Anterior cingulate cortex (tissue), 58 donors: ENCODE data around the gene STARD10.

Experiments
- DNase-seq, 58 donors: peaks; one replicate each; lab custom pipeline; 2025; lab: John Stamatoyannopoulos, UW

STARD10 gene

DNA sequence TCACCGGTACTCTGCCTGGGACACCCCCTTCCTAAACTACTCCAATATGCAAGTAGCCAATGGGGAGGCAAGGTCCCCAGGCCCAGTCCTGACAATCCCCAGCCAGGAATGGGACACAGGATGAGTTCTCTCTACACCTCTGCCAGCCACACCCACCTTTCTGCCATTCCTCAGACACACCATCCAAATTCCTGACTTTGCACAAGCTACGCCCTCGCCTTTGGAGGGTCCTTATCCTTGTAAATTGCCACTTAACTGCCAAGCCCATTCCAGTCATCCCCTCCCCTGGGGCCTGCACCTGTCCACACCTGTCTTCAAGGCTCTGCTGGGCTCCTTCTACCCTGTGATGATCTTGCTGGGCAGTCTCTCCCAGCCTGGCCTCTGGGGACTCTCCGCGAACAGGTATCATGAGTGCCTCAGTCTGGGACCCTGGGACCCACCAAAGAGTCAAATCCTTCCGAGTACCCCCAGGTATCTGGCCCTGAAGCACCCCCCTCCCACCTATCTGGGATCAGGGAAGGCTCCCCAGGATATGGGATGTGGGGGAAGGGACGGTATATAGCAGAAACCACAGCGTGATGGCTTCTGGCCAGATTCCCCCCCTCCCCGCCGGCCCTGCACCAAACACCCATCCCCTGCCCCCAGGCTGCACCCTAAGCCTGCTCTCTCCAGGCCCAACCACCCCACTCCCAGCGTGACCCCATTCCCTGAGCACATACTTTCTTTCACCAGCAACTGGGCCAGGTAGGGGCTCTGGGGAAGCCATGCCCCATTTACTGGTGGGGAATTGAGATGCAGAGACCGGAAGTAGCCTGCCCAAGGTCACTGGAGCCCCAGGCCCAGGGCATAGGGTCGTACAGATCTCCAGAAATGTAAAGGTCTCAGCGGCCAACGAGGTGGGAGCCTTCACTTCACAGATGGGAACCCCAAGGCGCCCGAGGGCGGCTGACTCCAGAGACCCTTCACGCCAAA lies 42.4 kb downstream of the STARD10 start:
- no peak for DNase-seq

DNA sequence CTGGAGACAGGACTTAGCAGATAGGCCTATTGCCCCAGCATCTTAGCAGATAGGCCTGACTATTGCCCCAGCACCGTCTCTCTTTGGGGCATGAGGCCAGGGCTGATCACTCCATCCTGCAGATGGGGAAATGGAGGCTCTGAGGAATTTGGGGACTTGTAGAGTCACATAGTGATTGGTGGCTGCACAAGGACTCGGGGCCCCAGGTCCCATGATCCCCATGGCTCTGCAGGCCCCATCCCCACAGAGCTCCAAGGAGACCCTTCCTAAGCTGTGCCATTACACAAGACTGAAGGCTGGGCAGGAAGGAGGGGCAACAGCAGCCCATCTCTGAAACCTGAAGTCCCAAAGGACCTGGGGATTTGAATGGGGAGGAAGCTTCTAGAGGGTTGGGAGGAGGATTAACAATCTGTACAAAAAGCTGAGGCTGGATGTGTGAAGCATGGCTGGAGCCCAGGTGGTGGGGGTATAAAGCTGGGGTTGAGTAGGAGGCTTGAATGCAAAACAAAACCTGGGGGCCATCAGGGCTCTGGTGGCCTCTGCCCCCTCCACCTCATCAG lies 43.2 kb downstream of the STARD10 start:
- no peak for DNase-seq

DNA sequence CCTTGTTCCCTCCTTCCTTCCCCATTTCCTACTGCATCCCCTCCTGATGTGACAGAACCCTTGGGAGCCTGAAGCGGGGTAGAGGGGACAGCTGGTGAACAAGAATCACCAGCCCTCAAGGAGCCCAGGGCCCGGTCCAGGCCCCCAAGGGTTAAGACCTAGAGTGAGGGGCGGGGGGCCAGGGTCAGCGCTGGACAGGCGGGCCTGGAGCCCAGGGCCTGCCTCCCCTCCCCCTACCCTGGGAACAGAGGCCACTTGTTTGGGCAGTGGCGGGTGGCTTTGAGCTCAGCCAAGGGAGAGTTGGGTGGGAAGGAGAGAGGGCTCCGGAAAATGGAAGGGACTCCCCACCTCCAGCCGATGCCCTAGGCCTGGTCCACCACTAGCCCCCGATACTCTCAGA lies 43.8 kb downstream of the STARD10 start:
- DNase-seq = peak in 54 of 58 donors; percentile 23 to 87 (median 68)

DNA sequence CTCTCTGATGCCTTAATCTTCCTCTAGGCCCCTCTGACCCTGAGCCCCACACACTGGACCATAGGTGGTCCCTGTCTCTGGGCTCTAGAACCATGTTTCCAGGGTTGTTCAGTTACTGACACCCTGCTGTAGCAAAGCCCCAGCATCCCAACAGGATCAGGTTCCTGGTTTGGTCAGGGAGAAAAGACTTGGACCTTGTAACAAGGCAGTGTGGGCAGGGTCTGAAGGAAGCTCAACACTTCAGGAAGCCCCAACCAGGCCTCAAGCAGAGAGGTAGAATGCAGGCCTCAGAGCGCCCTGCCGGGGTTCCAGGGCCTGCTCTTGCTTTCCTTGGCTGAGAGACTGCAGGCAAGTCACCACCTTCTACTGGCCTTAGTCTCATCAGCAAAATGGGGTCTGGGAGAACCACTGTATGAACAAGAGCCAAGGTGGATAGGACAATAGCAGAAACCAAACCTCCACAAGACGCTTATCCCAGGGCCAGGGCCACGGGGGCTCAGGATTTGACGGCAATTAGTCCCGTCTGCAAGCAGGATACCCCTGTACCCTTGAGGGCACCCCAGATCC lies 46.5 kb downstream of the STARD10 start:
- no peak for DNase-seq

DNA sequence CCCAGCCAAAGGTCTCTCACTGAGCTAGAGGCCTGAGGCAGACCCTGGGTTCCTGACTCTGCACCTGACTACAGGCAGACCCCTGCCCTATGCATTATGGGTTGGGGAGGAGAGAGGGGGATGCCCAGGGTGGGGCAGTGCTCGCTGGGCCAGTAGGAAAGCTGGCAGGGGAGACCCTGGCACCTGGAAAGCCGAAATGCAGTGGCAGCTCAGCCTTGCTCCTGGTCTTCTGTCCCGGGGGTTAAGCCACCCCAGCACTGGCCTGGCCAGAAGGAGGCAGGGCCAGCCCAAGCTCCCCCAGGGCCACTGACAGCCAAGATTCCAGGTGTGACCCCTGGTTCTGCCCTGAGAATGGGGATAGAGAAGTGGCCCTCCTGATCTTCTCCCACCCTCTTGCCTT lies 47.0 kb downstream of the STARD10 start:
- DNase-seq = no peak

DNA sequence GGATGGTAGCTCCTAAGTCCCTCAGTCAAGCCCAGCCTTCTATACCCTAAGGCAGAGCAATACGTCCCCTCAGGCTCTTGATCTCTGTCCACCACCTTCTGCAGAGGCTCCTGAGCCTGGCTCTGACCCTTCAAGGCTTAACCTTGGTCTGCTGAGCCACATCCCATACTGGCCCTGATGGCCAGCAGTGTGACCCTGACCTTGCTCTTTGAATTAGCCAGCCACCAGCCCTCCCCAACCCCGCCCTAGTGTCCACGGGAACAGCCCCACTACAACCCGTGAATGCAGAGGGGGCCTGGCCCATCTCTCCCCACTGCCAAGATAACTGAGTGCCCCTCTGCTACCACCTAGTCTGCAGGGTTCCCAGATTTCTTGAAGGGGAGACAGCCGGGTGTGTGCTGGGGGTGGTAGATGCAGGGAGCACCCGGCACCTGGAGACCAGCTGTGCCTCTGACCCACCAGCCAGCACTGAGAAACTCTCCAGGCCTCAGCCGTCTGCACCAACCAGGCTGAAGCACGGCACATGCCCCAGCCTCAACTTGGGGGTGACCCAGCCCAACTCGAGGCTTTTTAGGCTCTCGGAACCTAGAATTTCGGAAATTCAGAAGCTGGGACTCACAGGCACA lies 47.8 kb downstream of the STARD10 start:
- no peak for DNase-seq

DNA sequence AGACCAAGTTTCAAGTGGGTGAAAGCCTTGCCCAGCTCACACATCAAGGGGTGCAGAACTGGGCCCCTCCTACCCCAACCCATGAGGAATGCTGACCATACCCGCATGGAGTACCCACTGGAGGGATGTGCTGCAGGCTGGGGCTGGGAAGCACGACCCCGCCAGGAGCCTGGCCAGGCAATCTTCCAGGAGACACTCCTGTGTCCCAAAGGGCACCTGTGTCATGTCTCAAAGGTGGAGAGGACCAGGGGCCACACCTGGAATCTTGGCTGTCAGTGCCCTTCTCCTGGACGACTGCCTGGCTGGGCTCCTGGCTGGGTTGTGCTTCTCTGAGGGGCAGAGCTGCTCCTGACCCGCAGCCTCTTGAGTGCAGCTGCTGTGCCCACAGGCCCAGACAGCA lies 48.3 kb downstream of the STARD10 start:
- DNase-seq = no peak

DNA sequence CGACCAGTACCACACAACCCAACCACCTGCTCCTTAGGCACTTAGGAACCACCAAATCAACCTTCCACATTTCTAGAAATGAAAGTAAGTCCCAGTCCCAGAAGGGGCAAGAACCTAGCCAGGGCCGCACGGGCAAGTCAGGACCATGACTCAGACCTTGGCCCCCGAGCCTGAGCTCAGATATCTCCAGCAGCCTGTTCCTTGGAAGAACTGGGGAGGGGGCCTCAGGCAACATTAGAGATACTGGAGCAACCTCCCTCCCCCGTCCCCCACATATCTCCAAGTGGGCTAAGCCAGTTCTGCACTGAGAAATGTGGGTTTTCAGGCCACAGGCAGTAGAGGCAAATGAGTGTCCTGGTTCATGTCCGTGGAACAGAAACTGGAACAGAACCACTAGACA lies 49.4 kb downstream of the STARD10 start:
- no peak for DNase-seq

DNA sequence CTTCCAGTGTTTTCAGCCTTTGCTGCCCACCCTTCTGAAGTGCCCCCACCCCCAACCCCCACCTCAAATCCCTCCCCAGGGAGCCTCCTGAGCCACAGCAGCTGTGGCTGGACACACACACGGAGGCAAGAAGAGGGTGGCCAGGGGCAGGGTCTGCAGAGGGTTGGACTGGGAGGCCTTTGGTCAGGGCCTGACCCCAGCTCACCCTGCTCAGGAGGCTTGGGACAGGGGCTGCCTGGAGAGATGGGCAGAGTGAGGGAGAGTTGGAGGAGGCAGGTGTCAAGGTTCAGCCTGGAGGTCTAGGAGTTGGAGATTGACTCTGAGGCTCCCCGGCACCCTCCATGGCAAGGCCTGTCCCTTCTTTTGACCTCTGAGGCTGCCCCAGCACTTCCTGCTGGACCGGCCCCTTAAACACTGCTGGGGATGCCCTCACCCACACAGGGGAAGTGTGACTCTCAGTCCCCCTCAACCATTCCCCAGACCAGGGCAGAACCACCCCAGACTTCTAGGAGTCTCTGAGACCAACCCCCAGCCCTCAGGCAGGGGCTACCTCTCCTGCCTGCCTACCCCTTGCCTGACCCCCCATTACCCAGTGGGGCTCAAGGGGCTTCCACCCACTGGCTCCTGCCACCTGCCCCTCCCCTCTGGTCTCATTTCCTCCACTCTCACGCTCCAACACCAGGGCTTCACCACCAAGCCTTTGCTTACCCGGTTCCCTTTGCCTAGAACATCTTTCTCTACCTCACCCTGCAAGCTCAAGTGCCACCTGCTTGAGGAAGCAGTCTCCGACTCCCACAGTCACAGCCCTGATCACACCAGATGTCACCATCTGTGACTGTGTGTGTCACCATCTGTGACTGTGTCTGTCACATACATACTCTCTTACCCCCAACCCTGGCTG lies 50.3 kb downstream of the STARD10 start:
- no peak for DNase-seq

DNA sequence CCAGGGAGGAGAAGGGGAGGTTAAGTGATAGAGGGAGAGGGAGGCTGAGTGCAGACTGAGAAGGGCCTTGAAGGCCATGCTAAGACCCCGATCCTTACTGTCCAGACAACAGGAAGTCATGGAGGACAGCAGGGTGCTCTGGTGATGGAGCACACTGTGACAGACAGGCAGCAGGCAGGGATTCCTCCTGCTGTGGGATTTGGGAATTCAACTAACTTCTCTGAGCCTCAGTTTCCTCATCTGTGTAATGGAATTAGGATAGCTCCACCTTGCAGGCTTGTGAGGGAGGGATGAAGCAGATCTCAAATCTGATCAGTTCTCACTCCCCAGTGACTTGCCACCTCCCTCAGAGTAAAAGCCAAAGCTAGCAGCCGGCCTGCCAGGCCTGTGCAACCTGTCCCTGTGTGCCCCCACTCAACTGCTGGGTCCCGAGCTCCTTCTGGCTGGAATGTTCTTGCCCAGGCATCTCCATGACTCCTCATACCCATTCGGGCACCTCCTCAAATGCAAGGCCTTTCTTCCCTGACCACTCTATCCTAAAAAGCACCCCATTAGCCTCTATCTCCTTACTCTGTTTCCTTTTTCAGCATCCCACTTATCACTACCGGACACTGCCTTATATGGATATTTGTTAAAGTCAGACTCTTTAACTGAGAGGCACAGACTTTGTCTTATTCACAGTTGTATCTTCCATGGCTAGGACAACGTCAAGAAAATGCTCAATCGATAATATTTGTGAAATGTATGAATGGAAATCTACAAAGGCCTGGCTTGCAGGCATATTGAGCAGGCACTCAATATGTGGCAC lies 51.1 kb downstream of the STARD10 start:
- DNase-seq = no peak

DNA sequence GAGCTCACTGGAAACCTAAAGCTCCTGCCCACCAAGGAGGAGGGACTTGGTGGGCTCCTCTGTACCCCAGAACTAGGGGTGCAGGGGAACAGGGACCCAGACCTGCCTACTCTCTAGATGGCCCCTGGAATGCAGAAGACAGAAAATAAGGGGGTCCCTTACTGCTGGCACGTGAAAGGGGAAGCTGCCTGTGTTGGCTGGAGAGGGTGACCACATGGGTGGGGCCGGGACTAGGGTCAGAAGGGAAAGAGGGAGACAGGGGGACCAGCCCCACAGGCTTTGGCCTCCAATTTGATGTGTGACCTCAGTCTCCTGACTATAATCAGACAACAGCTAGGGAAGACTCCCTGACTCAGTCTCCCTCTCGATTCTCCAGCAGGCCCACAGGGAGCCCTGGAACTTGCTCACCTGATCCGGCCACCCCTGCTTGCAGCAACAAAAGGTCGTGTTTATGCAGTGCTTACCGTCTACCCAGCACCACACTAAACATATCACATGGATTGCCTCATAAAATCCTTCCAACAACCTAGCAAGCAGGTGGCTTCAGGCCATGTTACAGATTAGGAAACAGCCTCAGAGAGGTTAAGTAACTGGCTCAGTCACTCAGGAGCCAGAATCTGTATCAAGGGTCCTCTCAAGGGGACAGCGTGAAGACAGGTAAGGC lies 51.9 kb downstream of the STARD10 start:
- no peak for DNase-seq

DNA sequence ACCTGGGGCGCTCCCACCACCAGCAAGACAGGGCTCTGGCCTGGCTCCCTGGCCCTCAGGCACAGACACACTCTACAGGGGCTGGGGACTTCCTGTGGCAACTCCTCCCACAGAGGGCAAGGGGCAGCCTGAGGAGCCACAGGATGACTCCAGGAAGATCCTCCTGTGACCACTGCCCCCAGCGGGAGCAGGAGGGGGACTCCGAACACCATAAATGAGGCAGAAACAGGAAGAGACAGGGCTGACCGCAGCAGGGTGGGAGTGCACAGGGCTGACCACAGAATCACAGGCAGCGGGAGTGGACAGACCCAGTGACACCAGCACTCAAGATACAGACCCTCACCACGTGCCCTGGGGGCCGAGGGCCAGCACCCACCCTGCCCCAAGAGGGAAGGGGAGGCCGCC lies 52.4 kb downstream of the STARD10 start:
- DNase-seq = peak in 8 of 58 donors; percentile 13 to 63 (median 32)

DNA sequence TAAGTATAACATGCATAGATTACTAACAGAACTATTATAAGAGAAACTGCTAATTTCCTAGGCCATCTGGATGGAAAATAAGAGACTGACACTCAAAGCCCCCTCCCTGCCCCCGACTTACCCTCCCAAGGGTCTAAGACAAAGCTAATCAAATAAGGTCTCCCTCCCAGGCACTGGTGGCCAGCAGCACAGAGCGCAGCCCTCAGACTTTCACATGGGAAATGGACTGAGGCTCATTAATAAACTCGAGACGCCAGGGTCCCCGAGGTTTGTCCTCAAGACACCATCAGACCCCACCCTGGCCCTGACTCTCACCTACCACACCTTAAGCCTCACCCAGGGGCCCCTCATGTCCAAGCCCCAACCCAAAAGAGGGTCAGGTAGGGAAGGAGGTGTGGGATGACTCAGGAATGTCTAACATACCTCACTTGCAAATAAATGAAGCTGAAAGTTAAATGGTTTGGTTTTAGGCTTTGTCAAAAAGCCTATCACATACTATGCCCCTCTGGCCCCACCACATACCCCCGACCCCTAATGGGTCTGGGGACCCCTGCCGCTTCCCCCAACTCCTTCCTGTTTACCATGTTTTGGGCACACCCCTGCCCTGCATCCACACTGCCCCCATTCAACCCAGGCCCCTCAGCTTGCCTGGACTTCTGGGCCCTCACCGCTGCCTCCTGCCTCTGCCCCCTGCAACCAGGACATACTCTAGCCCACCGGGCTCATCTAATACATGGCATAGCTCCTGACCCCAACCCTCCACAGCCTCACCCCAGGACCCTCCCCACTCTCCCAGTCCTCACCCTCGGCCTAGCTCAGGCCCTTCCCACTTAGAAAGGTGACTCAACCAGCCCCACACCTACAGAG lies 53.1 kb downstream of the STARD10 start:
- DNase-seq = no peak

DNA sequence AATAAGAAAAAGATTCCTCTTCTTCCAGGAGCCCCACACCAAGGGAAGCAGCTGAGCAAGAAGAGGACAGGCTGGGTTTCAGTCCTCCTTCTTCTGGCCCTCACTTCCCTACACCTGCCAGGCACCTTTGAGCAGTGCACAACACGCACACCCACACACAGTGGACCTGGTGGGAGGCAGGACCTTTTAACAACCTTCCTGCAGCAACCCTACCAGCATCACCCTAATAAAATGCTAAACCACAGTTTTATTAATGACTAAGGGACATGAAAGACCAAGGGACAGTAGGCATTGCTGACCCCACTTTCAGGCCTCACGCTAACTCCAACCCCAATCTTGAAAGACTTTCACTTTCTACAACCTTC lies 53.8 kb downstream of the STARD10 start:
- no peak for DNase-seq

DNA sequence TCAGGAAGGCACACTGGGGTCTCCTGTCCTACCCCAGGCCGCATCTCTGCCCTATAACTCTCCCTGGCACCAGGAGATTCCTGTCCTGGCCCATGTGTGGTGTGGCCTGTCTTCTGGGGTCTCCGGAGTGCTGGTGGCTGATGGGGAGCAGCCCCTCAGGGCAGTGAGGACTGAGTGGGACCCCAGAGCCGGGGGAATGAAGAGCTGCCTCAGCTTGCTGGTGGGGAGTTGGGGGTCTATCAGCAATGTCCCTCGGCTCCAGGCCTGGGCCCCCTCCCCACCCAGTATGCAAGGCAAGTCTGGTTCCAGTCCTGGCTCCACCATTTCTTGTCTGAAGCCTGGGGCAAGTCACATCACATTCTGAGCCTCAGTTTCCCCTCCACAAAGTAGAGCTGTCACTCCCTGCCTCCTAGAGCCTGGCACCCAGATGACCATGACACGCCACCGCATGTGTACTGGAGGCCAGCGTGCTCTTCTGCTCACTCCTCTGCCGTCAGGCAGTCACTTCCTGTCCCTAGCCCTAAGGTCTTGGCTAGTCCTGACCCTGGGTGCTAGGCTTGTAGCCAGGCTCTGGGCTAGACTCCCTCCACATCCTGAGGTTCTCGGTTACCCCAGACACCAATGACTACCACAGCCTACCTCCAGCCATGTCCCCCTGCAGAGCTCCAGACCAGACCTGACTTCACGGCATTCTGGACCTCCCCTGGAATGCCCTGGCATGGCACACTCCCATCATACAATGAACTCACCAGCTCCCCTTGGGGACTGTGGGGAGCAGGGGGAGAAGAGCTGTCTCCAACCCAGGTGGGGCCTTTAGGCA lies 54.4 kb downstream of the STARD10 start:
- no peak for DNase-seq

DNA sequence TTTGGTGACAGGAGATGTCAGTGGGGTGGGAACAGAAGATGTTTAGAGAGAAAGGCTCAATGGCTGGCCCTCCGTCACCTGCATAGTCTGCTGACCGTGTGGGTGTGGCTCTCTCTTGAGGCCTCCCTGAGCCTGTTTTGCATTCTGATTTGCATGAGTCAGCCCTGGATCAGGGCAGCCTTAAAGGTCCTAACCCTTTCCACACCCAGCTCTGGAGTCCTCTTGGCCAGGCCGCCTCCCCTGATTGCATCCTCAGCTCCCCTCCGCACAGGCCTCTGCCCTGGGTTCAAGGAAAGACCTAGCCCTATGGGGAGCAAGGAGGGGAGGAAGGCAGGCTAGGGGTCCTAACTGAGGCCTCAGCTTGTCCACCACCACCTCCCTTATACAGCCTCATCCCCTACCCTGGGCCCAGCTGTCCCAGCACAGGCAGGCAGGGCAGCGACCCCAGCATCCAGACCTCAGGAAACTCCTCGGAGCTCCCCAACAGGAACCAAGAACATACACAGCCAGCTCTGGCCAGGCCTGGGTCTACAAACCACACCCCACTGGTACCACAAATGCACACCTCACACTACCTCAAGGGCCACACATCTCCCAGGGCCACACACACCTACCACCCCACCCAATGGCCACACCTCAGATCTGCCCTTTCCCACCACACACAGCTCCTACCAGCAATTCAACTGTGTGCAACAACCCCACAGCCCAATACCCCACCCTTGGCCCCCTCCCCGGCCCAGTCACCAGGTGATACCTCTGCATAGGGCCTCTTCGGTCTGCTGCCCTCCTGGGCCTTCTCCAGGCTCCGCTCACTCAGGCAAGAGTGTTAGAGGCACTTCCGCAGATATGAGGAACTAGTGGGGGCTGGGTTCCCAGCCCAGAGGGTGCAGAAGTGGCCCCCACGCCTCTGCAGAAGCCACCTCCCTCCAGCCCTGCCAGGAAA lies 55.4 kb downstream of the STARD10 start:
- no peak for DNase-seq
